Placental epithelial cell (primary cell): ENCODE measurements around the gene PCDHB6. TPM values are rescaled to one million over a fixed set of nuclear protein-coding genes. Genes with fewer than 3 reads are reported as not detected.

Source experiments
- total RNA-seq: library from RNA; depleted of rRNA; stranded (reverse); fragments of >200 nt; gene quantifications from 2 replicates; pipeline ENCODE4 v1.2.3, GENCODE V29; 2012

Gene PCDHB6
- total RNA-seq, result 0.11 and 0.39 TPM in 2 replicates

GRCh38 chr5:141149812-141150211 lies at the start of gene PCDHB6:
TSS of gene PCDHB6 (plus strand) at chr5:141150057. CDS start at chr5:141150258, 201 bp downstream.

GRCh38 chr5:141100243-141100805 lies 49.5 kb upstream of the PCDHB6 start, which contains the start of gene PCDHB3:
TSS of gene PCDHB3 (plus strand) at chr5:141100473. CDS start at chr5:141100650, 177 bp downstream.

DNA sequence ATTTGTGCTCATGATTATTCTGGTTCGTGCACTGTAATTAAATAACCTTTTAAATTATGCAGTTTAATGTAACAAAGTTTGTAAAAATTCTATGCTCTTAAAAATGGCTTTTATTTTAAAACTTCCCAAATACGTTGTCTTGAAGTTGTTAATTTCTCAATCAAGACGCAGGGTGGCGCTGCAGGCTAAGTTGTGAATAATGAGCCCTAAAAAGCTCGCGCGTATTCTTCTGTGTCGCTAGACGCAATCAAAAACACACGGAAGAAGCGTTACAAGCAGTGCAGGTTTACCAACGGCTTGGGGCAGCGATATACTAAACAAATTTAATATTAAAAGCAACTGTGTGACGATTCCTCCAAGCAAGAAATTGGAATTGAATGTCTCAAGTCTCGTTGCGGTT lies 28.3 kb upstream of the PCDHB6 start, which contains the start of gene PCDHB4:
Gene PCDHB4 (plus strand): TSS at position 256 of the 400 bp plus-strand sequence. CDS start 181 bp downstream, outside the sequence.

DNA sequence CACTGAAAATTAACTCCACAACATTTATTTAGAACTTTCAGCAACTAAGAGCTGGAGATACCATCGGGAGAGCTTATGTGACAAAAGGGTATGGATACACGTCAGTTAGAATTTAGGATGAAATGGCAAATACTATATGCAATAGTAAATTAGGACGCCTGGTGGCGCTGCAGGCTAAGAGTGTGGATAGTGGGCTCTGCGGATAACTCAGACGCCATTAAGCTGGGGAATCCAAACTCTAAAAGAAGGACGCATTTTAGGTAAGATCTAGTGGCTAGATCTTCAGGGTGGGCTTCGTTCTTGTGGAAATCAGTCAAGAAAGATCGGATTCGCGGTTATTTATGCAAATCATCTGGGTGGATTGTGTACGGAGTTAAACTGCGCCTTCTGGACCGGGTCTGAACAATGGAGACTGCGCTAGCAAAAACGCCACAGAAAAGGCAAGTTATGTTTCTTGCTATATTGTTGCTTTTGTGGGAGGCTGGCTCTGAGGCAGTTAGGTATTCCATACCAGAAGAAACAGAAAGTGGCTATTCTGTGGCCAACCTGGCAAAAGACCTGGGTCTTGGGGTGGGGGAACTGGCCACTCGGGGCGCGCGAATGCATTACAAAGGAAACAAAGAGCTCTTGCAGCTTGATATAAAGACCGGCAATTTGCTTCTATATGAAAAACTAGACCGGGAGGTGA lies 14.7 kb upstream of the PCDHB6 start, which contains the start of gene PCDHB5:
Gene PCDHB5 (plus strand): TSS at position 177 of the 688 bp plus-strand sequence. CDS start 229 bp downstream, at position 406.

GRCh38 chr5:141172381-141173204 lies 22.7 kb downstream of the PCDHB6 start, which contains the start of gene PCDHB7:
TSS of gene PCDHB7 (plus strand) at chr5:141172644. CDS start at chr5:141172836, 192 bp downstream.

DNA sequence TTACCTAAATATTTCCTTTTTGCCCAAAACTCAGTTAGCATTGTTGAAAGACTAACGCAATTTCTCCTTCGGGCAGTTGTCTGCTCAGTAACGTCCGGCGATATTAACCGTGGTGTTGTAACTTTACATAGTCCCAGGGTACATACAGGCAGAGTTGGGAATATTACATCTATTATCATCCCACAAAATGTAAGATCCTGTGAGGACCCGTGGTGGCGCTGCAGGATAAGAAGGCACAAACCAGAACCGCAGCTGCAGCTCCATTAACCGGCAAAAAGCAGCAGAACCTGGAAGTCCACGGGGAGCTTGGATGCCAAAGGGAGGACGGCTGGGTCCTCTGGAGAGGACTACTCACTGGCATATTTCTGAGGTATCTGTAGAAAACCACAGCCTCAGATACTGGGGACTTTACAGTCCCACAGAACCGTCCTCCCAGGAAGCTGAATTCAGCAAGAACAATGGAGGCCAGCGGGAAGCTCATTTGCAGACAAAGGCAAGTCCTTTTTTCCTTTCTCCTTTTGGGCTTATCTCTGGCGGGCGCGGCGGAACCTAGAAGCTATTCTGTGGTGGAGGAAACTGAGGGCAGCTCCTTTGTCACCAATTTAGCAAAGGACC lies 27.8 kb downstream of the PCDHB6 start, which contains the start of gene PCDHB8:
Gene PCDHB8 (plus strand): TSS at position 214 of the 615 bp plus-strand sequence. CDS start 245 bp downstream, at position 459.

DNA sequence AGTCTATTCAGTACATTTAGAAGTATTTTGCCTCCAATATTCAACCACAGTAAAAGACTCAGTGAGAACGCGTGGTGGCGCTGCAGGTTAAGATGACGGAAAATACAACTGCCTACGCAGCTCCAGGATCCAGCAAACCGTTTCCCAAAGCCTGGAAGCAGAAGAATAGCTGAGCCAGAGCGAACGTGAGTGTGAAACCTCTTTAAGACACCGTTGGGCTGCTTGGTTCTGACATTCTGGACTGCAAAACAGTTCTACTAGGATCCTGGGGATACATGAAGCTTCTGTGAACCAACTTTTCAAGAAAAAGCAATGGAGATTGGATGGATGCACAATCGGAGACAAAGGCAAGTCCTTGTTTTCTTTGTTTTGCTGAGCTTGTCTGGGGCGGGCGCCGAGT lies 32.4 kb downstream of the PCDHB6 start, which contains the start of gene PCDHB16:
Gene PCDHB16 (plus strand): TSS at position 140 of the 400 bp plus-strand sequence. CDS start 173 bp downstream, at position 313.

GRCh38 chr5:141186897-141187512 lies 37.1 kb downstream of the PCDHB6 start, which contains the start of gene PCDHB9:
TSS of gene PCDHB9 (plus strand) at chr5:141187161. CDS start at chr5:141187319, 158 bp downstream.

DNA sequence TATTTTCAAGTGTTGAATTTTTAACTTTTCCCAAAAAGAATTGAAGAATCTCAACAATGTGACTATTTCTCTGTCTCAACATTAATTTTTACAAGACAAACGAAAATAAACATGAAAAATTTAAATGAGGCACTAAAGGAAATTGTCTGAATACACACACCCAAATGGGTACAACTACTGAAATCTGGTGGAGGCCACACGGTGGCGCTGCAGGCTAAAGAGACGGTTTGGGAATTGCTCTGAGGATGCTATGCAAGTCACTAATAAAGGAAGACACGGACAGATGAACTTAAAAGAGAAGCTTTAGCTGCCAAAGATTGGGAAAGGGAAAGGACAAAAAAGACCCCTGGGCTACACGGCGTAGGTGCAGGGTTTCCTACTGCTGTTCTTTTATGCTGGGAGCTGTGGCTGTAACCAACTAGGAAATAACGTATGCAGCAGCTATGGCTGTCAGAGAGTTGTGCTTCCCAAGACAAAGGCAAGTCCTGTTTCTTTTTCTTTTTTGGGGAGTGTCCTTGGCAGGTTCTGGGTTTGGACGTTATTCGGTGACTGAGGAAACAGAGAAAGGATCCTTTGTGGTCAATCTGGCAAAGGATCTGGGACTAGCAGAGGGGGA lies 42.4 kb downstream of the PCDHB6 start, which contains the start of gene PCDHB10:
Gene PCDHB10 (plus strand): TSS at position 244 of the 616 bp plus-strand sequence. CDS start 200 bp downstream, at position 444.

DNA sequence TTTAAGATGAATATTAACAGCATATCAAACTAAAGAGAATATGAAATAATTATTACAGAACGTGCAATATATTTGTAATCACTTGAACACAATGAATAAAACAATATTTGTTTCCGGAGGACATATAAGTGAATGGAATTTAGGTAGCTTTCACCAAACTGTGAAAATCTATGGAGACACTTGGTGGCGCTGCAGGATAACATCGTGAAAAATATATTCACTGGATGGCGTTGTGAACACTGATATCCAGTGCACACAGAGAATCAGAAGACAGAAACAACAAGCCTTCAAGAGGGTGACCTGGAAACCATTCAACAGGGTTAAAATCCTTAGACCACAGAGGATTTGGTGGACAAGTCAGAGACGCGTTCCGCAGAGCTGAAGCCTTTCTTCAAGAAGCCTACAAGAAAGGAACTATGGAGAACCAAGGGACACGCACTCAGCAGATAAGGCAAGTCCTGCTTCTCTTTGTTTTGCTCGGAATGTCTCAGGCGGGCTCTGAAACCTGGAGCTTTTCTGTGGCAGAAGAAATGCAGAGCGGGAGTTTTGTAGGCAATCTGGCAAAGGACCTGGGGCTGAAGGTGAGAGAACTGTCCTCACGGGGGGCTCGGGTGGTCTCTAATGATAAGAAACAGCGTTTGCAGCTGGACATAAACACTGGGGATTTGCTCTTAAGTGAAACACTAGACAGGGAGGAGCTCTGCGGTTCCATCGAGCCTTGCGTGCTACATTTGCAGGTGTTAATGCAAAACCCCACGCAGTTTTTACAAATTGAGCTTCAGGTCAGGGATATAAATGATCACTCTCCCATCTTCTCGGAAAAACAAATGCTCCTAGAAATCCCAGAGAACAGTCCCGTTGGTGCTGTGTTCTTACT lies 49.7 kb downstream of the PCDHB6 start, which contains the start of gene PCDHB11:
Gene PCDHB11 (plus strand): TSS at position 269 of the 877 bp plus-strand sequence. CDS start 148 bp downstream, at position 417.

Other genes starting within 250 kb of the PCDHB6 start
- 0.39 TPM in 1 of 2 replicates, not detected in the other for gene PCDHAC1, start 223.8 kb upstream of the PCDHB6 start, total RNA-seq
- 0.39 TPM in 1 of 2 replicates, not detected in the other for gene PCDHAC2, start 183.6 kb upstream of the PCDHB6 start, total RNA-seq
- not detected in 2 replicates for gene PCDHB1, start 98.7 kb upstream of the PCDHB6 start, total RNA-seq
- 0.39 and 1.2 TPM in 2 replicates for gene PCDHB2, start 55.4 kb upstream of the PCDHB6 start, total RNA-seq
- 0.11 and 0.39 TPM in 2 replicates for gene PCDHB3, start 49.6 kb upstream of the PCDHB6 start, total RNA-seq
- 0.22 and 0.39 TPM in 2 replicates for gene PCDHB4, start 28.2 kb upstream of the PCDHB6 start, total RNA-seq
- gene PCDHB5, start 14.9 kb upstream of the PCDHB6 start, total RNA-seq, result under 0.01 and 0.54 TPM in 2 replicates
- gene PCDHB7, start 22.6 kb downstream of the PCDHB6 start, total RNA-seq, result 0.22 and 0.79 TPM in 2 replicates
- gene PCDHB8, start 27.7 kb downstream of the PCDHB6 start, total RNA-seq, result under 0.01 TPM in 1 of 2 replicates, not detected in the other
- under 0.01 and 0.11 TPM in 2 replicates for gene PCDHB16, start 32.3 kb downstream of the PCDHB6 start, total RNA-seq
- 0.54 TPM in 1 of 2 replicates, not detected in the other for gene PCDHB9, start 37.1 kb downstream of the PCDHB6 start, total RNA-seq
- 0.39 TPM in 1 of 2 replicates, not detected in the other for gene PCDHB10, start 42.3 kb downstream of the PCDHB6 start, total RNA-seq
- gene PCDHB11, start 49.6 kb downstream of the PCDHB6 start, total RNA-seq, result 0.39 TPM in 1 of 2 replicates, not detected in the other
- under 0.01 and 0.11 TPM in 2 replicates for gene PCDHB12, start 58.7 kb downstream of the PCDHB6 start, total RNA-seq
- 0.43 and 0.79 TPM in 2 replicates for gene PCDHB13, start 63.9 kb downstream of the PCDHB6 start, total RNA-seq
- gene PCDHB14, start 73.3 kb downstream of the PCDHB6 start, total RNA-seq, result 0.22 and 1.2 TPM in 2 replicates
- 0.11 and 0.39 TPM in 2 replicates for gene PCDHB15, start 95.3 kb downstream of the PCDHB6 start, total RNA-seq
- 0.22 and 0.39 TPM in 2 replicates for gene SLC25A2, start 154.0 kb downstream of the PCDHB6 start, total RNA-seq
- gene TAF7, start 170.7 kb downstream of the PCDHB6 start, total RNA-seq, result 49.9 and 60.9 TPM in 2 replicates
- 0.22 and 0.39 TPM in 2 replicates for gene PCDHGA1, start 180.5 kb downstream of the PCDHB6 start, total RNA-seq
- gene PCDHGA2, start 188.7 kb downstream of the PCDHB6 start, total RNA-seq, result 0.43 and 1.2 TPM in 2 replicates
- 0.33 and 1.2 TPM in 2 replicates for gene PCDHGA3, start 193.8 kb downstream of the PCDHB6 start, total RNA-seq
- 0.98 and 2.0 TPM in 2 replicates for gene PCDHGB1, start 200.0 kb downstream of the PCDHB6 start, total RNA-seq
- gene PCDHGA4, start 205.0 kb downstream of the PCDHB6 start, total RNA-seq, result 1.5 and 2.7 TPM in 2 replicates
- gene PCDHGB2, start 209.9 kb downstream of the PCDHB6 start, total RNA-seq, result 0.33 and 2.4 TPM in 2 replicates
- 0.43 and 1.6 TPM in 2 replicates for gene PCDHGA5, start 214.1 kb downstream of the PCDHB6 start, total RNA-seq
- gene PCDHGB3, start 220.2 kb downstream of the PCDHB6 start, total RNA-seq, result 3.1 and 5.9 TPM in 2 replicates
- 2.6 and 3.9 TPM in 2 replicates for gene PCDHGA6, start 223.8 kb downstream of the PCDHB6 start, total RNA-seq
- gene PCDHGA7, start 232.7 kb downstream of the PCDHB6 start, total RNA-seq, result 2.8 and 5.5 TPM in 2 replicates
- gene PCDHGB4, start 237.6 kb downstream of the PCDHB6 start, total RNA-seq, result 12.0 and 13.0 TPM in 2 replicates
- gene PCDHGA8, start 242.6 kb downstream of the PCDHB6 start, total RNA-seq, result 1.2 and 3.5 TPM in 2 replicates
- gene PCDHGB5, start 247.9 kb downstream of the PCDHB6 start, total RNA-seq, result 13.7 and 15.4 TPM in 2 replicates